Bronchus fibroblast of lung (primary cell): ENCODE measurements around the gene ABCA10. TPM values are rescaled to one million over a fixed set of nuclear protein-coding genes. Genes with fewer than 3 reads are reported as not detected.

Source experiments
- total RNA-seq: library from RNA; depleted of rRNA; stranded (reverse); fragments of >200 nt; gene quantifications from 2 replicates; pipeline ENCODE4 v1.2.3, GENCODE V29; 2015

ABCA10 gene, protein sequence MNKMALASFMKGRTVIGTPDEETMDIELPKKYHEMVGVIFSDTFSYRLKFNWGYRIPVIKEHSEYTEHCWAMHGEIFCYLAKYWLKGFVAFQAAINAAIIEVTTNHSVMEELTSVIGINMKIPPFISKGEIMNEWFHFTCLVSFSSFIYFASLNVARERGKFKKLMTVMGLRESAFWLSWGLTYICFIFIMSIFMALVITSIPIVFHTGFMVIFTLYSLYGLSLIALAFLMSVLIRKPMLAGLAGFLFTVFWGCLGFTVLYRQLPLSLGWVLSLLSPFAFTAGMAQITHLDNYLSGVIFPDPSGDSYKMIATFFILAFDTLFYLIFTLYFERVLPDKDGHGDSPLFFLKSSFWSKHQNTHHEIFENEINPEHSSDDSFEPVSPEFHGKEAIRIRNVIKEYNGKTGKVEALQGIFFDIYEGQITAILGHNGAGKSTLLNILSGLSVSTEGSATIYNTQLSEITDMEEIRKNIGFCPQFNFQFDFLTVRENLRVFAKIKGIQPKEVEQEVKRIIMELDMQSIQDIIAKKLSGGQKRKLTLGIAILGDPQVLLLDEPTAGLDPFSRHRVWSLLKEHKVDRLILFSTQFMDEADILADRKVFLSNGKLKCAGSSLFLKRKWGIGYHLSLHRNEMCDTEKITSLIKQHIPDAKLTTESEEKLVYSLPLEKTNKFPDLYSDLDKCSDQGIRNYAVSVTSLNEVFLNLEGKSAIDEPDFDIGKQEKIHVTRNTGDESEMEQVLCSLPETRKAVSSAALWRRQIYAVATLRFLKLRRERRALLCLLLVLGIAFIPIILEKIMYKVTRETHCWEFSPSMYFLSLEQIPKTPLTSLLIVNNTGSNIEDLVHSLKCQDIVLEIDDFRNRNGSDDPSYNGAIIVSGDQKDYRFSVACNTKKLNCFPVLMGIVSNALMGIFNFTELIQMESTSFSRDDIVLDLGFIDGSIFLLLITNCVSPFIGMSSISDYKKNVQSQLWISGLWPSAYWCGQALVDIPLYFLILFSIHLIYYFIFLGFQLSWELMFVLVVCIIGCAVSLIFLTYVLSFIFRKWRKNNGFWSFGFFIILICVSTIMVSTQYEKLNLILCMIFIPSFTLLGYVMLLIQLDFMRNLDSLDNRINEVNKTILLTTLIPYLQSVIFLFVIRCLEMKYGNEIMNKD (N-terminal part only)
- under 0.01 TPM in 2 replicates for total RNA-seq

DNA sequence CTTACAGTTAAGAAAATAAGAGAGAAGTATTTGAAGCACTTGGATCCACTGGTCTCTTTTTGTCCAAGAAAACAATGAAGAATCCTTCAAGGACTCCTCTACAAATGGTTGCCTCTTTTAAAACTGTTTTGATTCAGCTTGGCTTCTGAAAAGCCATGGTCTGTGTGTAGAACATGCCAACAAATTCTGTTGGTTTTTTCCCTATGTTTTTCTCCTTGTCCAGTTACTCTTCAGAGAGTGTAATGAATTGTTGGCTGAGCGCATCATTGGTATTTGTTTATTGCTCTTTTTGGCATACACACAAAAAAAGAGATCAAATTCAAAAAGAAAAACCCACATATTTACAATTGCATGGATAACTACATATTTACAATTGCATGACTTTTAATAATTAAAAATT, at the start of gene ABCA10:
ABCA10 (minus strand) TSS at position 249 of the 400 bp plus-strand sequence. CDS start 3,466 bp downstream, outside the sequence.

DNA sequence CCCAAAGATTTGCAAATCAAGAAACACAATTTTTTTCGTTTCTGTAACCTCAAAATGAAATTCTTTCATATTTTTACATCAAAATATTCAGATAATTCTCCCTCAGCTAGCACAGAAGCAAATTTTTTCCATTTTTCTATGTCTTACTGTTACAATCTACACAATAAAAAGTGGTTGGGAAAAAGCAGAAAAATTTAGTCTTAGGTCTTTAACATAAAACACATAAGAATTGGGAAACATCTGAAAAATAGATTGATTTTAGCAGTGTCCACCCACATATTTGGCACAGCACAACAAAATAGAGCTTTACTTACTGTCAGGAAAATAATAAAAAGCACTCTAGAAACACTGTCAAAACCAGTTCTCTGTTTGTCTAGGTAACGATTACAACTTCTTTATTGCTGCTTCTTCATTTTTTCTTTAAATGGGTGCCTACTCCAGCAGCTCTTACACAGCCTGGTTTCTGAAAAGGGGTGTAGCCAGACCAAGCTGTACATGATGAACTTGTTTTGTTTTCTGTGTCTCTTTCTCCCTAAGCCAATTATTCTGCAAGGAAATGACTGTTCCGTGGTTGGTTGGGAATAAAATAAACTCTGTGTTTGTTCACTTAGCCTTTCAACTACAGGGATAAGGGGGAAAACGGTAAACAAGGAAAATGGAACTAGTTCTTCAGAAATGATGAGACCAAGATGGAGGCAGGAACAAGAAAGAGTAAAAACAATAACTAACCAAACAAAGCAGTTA, 87.0 kb downstream of the ABCA10 start, which contains the start of gene ABCA6:
ABCA6 (minus strand) TSS at position 465 of the 744 bp plus-strand sequence. CDS start 1,192 bp downstream, outside the sequence.

Other genes with a start within 250 kb of the ABCA10 start
- gene ABCA9, start 167.9 kb downstream of the ABCA10 start, total RNA-seq, result under 0.01 TPM in 1 of 2 replicates, not detected in the other
- gene ABCA6, start 86.9 kb downstream of the ABCA10 start, total RNA-seq, result 0.74 and 0.84 TPM in 2 replicates
- gene ABCA5, start 98.3 kb upstream of the ABCA10 start, total RNA-seq, result 2.1 and 3.9 TPM in 2 replicates
- 2.9 and 4.5 TPM in 2 replicates for gene MAP2K6, start 185.9 kb upstream of the ABCA10 start, total RNA-seq